Amniotic stem cell (primary cell): ENCODE measurements around the gene KCNC1.

ENCODE experiments used
- DNase-seq: peaks from one replicate; lab custom pipeline; 2025; lab: John Stamatoyannopoulos, UW

KCNC1 gene

DNA sequence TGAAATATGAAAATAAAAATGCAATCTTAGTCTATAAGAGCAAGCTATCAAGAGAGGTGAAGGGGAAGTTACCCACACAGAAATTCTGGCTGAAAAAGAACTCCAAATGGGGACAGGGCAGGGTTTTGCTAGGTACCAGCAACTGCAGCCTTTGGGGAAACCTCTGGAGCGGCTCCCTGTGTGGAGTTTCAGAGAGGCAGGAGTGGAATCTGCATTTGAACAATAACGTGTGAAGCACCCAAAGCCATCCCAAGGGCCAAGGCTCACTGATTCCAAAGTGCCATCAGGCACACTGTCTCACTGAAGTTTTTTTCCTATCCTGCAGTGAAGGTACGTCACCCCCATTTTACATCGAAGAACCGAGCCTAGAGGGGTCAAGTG, 87.8 kb downstream of the KCNC1 start:
- no peak for DNase-seq

DNA sequence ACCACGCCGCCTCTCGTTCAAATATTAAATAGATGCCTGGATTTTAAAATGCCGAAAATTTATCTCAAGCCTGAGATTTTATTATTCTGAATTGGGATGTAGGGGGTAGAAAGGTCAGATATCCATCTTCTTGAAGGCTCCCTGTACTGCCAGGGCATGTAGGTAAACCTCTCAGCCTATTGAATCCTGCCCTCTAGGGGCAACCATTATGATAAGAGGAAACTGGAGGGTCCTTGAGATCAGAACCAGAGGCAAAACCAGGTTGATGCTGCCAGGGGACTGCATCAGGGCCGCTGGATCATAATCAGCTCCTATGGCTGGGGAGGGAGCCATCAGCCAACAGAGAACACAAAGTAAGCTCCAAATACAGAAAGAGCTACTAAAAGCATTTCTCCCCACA, 92.4 kb downstream of the KCNC1 start:
- no peak for DNase-seq

DNA sequence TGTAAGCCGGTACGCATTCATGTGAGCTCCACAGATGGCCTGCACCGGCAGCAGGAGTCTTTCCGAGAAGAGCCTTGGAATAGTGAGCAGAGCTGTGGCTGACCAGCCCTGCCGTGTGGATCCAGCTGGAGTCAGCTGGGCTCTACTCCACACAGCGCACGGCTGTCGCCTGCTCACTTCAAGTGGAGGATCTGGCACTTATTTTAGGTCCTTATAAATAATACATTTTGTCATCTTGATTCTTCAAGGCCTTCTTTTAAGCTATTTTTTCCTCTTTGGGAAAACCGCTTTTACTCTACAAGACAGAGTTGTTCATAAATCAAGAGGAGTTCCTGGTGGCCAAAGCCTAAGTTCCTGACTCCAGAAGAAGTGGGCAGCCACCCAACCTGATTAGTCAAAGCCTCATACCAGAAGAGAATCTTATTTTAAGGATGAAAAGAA, 93.8 kb downstream of the KCNC1 start:
- DNase-seq, result no peak

DNA sequence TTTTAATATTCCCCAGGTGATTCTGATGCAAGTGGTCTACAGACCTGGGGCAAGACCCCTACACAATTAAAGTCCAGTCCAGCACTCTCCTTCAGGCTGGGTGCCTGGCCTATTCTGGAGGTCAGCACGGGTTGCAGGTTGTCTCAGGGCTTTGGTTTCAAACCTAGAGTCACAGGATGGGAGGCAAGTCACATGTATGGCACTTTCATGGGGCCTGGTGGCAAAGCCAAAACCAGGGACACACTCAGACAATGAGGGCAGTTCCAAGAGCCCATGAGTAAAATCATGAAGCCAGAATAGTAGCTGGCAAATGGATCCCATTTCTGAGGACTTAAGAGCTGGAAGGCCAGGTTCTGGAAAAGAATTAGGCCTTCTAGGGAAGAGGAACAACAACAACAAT, 96.6 kb downstream of the KCNC1 start:
- no peak for DNase-seq

DNA sequence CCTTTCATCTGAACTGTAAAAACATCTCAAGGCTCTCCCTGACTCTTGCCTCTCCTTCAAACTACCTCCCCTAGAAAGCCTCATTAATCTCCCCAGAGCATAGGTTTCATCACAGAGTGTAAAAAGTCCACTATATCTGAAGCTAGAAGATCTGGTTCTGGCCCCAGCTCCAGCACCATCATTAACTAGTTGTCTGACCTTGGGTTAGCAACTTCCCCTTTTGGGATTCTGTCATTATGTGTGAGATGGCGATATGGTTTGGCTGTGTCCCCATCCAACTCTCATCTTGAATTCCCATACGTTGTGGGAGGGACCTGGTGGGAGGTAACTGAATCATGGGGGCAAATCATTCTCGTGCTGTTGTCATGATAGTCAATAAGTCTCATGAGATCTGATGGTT, 97.3 kb downstream of the KCNC1 start:
- no peak for DNase-seq
